Suppressor macrophage treated with lipopolysaccharide for 1 hour (primary cell): ENCODE results near the gene DMXL1.

Experiments
- DNase-seq, 3 donors: peaks; one replicate each; pipeline ENCODE4 v3.0.0-alpha.2; 2020 to 2022

The DMXL1 gene

GRCh38 chr5:119292701-119293515 lies 222.0 kb downstream of the DMXL1 start:
- DNase-seq = peak in 2 of 3 donors; percentile 57 to 60

- DNase-seq = no peak
These were observed 222.6 kb downstream of the DMXL1 start for GRCh38 chr5:119293516-119293829.
